K562 treated with DMSO at 1 percent for 4 hours (cell line): Measurements from ENCODE around the gene PHLDA1. TPM values are rescaled to one million over a fixed set of nuclear protein-coding genes. Genes with fewer than 3 reads are reported as not detected.

Experiments
- total RNA-seq: library from RNA; unstranded; fragments of 300-600 nt; gene quantifications from 2 replicates; pipeline ENCODE4 v1.2.3, GENCODE V29; 2022; ENCODE audit not compliant: insufficient read depth

The PHLDA1 gene
- 0.48 and 1.2 TPM in 2 replicates for total RNA-seq

DNA sequence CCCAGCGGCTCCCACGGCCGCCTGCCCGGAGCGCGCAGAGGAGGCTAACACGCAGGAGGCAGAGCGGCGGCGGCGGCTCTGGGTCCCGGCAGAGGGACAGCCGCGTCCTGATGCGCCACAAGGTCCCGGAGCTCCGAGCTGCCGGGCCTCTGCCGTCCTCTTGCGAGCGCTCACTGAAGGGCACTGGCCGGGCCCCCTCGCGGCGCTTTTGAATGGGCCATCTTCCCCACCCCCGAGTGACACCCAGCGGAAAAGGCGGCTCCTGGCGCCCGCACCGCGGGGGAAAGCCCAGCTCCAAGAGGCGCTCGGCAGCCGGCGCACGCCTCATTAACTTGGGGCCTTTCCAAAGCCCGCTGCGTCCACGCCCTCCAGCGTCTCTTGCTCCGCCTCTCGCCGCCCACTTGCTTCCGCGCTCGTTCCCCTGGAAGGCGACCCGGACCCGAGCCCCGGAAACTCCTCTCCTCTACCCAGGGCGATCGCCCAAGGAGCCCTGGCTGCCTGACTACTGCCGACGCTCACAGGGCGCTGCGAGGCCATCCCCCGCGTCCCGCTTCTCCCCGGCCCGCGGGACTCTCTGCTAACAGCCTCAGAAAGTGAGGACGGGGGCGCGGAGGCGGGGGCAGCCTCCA is at the start of gene PHLDA1:
Gene PHLDA1, minus strand, starts transcription at position 363 of the 629 bp plus-strand sequence.

Other genes starting within 250 kb of the PHLDA1 start
- gene NAP1L1, start 52.9 kb upstream of the PHLDA1 start, total RNA-seq, result 453 and 497 TPM in 2 replicates